Measurements from ENCODE around the gene ACY1. TPM values are rescaled to one million over a fixed set of nuclear protein-coding genes. Genes with fewer than 3 reads are reported as not detected.

ACY1 gene
- polyA plus RNA-seq, 1 donor from 2014 or later = 18.0 TPM

- H3K27ac Mint-ChIP-seq = peak within 1 kb of the TSS in 2 of 3 donors; percentile 59 to 62
- H3K4me3 Mint-ChIP-seq = peak within 1 kb of the TSS; percentile 67 to 95 (median 90)
- H3K36me3 Mint-ChIP-seq = no peaks in the 10 kb centered on the region
- no peaks in the 10 kb centered on the region for H3K9me3 Mint-ChIP-seq
- H3K27me3 Mint-ChIP-seq = no peaks in the 10 kb centered on the region
- peaks cover 5 to 12% (median 11%) of the 10 kb centered on the region in 3 donors for H3K4me1 Mint-ChIP-seq
These were observed 15.8 kb upstream of the ACY1 start, which contains the start of gene PCBP4 for GRCh38 chr3:51967384-51968169. Gene PCBP4, minus strand, starts transcription at chr3:51967454. Its CDS starts 6,214 bp downstream, at chr3:51961240.

GRCh38 chr3:51968170-51968775 is 15.1 kb upstream of the ACY1 start:
- Mint-ChIP-seq H3K27ac (peak overlapping the region in 1 of 3 donors; percentile 21), H3K36me3 (no peaks in the 10 kb centered on the region), H3K9me3 (no peaks in the 10 kb centered on the region), H3K4me3 (peak overlapping the region; percentile 67 to 95 (median 90)), H3K4me1 (peaks cover 5 to 12% (median 11%) of the 10 kb centered on the region in 3 donors), H3K27me3 (no peaks in the 10 kb centered on the region)

GRCh38 chr3:51968883-51969678 is 14.3 kb upstream of the ACY1 start:
- Mint-ChIP-seq H3K36me3 (no peaks in the 10 kb centered on the region), H3K4me1 (peaks cover 6 to 17% (median 14%) of the 10 kb centered on the region in 3 donors), H3K27me3 (no peaks in the 10 kb centered on the region), H3K27ac (peak overlapping the region in 2 of 3 donors; percentile 4 to 10), H3K9me3 (no peaks in the 10 kb centered on the region), H3K4me3 (peak overlapping the region; percentile 41 to 83 (median 68))

GRCh38 chr3:51969841-51970240 is 13.5 kb upstream of the ACY1 start:
- H3K27ac Mint-ChIP-seq = no peak overlapping the region

GRCh38 chr3:51970606-51971300 is 12.6 kb upstream of the ACY1 start:
- Mint-ChIP-seq H3K36me3 (no peaks in the 10 kb centered on the region), H3K27me3 (no peaks in the 10 kb centered on the region), H3K4me3 (peak overlapping the region in 2 of 4 donors; percentile 29 to 67), H3K4me1 (peaks cover 15 to 27% (median 22%) of the 10 kb centered on the region in 3 donors), H3K27ac (peak overlapping the region in 1 of 3 donors; percentile 79), H3K9me3 (no peaks in the 10 kb centered on the region)

More at GRCh38 chr3:51969841-51970240, 13.5 kb upstream of the ACY1 start:
- Mint-ChIP-seq H3K9me3 (no peaks in the 10 kb centered on the region), H3K27me3 (no peaks in the 10 kb centered on the region), H3K4me3 (peak overlapping the region in 1 of 4 donors; percentile 67), H3K4me1 (peaks cover 9 to 20% (median 16%) of the 10 kb centered on the region in 3 donors), H3K36me3 (no peaks in the 10 kb centered on the region)

- Mint-ChIP-seq H3K4me1 (peaks cover 15 to 27% (median 22%) of the 10 kb centered on the region in 3 donors), H3K27me3 (no peaks in the 10 kb centered on the region), H3K9me3 (no peaks in the 10 kb centered on the region), H3K36me3 (no peaks in the 10 kb centered on the region), H3K4me3 (peak overlapping the region in 1 of 4 donors; percentile 67), H3K27ac (peak overlapping the region in 1 of 3 donors; percentile 79)
These were observed 12.0 kb upstream of the ACY1 start for GRCh38 chr3:51971350-51971749.

GRCh38 chr3:51974277-51974962 is 8.9 kb upstream of the ACY1 start:
- Mint-ChIP-seq H3K4me1 (peaks cover 13 to 29% (median 23%) of the 10 kb centered on the region in 3 donors), H3K27ac (peak overlapping the region; percentile 91 to 95 (median 94)), H3K9me3 (no peaks in the 10 kb centered on the region), H3K27me3 (no peaks in the 10 kb centered on the region), H3K4me3 (peak overlapping the region; percentile 82 to 97 (median 96)), H3K36me3 (no peaks in the 10 kb centered on the region)

- peaks cover 13 to 27% (median 23%) of the 10 kb centered on the region in 3 donors for H3K4me1 Mint-ChIP-seq
- H3K27me3 Mint-ChIP-seq = no peaks in the 10 kb centered on the region
- H3K9me3 Mint-ChIP-seq = no peaks in the 10 kb centered on the region
These were observed 8.1 kb upstream of the ACY1 start, which contains the start of gene ABHD14A for GRCh38 chr3:51974963-51975851. Gene ABHD14A, plus strand, starts transcription at chr3:51975064. Its CDS starts 72 bp downstream, at chr3:51975136.

GRCh38 chr3:51975852-51976549 is 7.3 kb upstream of the ACY1 start:
- peak overlapping the region; percentile 1 to 83 (median 14) for H3K27ac Mint-ChIP-seq
- no peaks in the 10 kb centered on the region for H3K27me3 Mint-ChIP-seq
- H3K9me3 Mint-ChIP-seq = no peaks in the 10 kb centered on the region
- no peaks in the 10 kb centered on the region for H3K36me3 Mint-ChIP-seq
- H3K4me3 Mint-ChIP-seq = peak overlapping the region; percentile 82 to 98 (median 94)
- peaks cover 12 to 24% (median 22%) of the 10 kb centered on the region in 3 donors for H3K4me1 Mint-ChIP-seq

More at GRCh38 chr3:51974963-51975851, 8.1 kb upstream of the ACY1 start, which contains the start of gene ABHD14A:
- peak within 1 kb of the TSS; percentile 82 to 98 (median 96) for H3K4me3 Mint-ChIP-seq
- peak within 1 kb of the TSS; percentile 91 to 95 (median 94) for H3K27ac Mint-ChIP-seq
- no peaks in the 10 kb centered on the region for H3K36me3 Mint-ChIP-seq

- peak overlapping the region in 2 of 4 donors; percentile 51 to 82 for H3K4me3 Mint-ChIP-seq
- H3K36me3 Mint-ChIP-seq = no peaks in the 10 kb centered on the region
- H3K4me1 Mint-ChIP-seq = peaks cover 14 to 27% (median 22%) of the 10 kb centered on the region in 3 donors
- peak overlapping the region in 2 of 3 donors; percentile 14 to 42 for H3K27ac Mint-ChIP-seq
- no peaks in the 10 kb centered on the region for H3K9me3 Mint-ChIP-seq
- H3K27me3 Mint-ChIP-seq = no peaks in the 10 kb centered on the region
These were observed 5.7 kb upstream of the ACY1 start for GRCh38 chr3:51977446-51978142.

- peak overlapping the region in 1 of 4 donors; percentile 82 for H3K4me3 Mint-ChIP-seq
- H3K36me3 Mint-ChIP-seq = no peaks in the 10 kb centered on the region
- H3K9me3 Mint-ChIP-seq = no peaks in the 10 kb centered on the region
- no peak overlapping the region for H3K27ac Mint-ChIP-seq
- H3K4me1 Mint-ChIP-seq = peaks cover 16 to 28% (median 22%) of the 10 kb centered on the region in 3 donors
- H3K27me3 Mint-ChIP-seq = no peaks in the 10 kb centered on the region
These were observed 5.2 kb upstream of the ACY1 start for GRCh38 chr3:51978143-51978502.

GRCh38 chr3:51980253-51980652 is 3.1 kb upstream of the ACY1 start:
- Mint-ChIP-seq H3K27me3 (no peaks in the 10 kb centered on the region), H3K36me3 (no peaks in the 10 kb centered on the region), H3K4me3 (no peak overlapping the region), H3K4me1 (peaks cover 12 to 26% (median 15%) of the 10 kb centered on the region in 3 donors), H3K9me3 (no peaks in the 10 kb centered on the region), H3K27ac (no peak overlapping the region)
